ENCODE data around the gene EFR3B.

Gene EFR3B

DNA sequence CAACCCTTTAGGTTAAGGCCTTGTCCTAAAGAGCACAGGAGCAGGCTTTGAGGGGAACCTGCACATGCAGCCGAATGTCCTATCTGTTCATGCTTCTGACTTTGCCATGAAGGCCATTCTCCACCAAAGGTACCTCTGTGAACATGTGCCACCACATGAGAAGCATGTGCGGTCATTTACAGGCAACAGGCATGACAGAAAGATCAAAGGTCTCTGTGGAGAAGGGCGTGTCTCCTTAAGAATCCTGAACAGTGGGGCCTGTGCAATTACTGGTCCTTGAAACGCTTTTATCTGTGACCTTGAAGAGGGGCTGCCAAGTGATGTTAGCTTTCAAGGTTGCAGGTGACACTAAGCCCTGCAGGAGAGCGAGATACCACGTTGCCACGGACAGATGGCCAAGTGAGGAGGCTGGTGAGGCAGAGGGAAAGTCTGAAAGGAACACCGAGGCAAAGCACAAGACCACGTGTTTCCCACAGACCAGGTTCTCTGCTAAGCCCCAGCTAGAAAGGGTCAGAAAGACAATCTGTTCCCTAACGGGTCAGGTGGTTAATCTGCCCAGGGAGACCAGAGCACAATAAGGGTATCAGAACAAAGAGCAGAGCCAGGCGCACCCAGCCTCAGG lies 146.0 kb downstream of the EFR3B start:
- DNase-seq (ENCODE audit: low read depth) = no peak

DNA sequence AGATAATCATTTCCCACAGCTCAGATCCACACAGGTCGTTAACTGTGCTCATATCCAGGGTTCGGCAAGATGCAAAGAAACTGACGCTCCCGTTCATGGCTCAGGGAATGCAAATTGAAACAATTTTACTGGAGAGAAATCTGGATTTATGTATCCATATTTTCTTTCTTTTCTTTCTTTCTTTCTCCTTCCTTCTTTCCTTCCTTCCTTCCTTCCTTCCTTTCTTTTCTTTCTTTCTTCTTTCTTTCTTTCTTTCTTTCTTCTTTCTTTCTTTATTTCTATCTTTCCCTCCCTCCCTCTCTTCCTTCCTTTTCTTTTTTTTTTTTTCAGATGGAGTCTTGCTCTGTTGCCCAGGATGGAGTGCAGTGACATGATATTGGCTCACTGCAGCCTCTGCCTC lies 146.5 kb downstream of the EFR3B start:
- no peak for DNase-seq (ENCODE audit: low read depth)

DNA sequence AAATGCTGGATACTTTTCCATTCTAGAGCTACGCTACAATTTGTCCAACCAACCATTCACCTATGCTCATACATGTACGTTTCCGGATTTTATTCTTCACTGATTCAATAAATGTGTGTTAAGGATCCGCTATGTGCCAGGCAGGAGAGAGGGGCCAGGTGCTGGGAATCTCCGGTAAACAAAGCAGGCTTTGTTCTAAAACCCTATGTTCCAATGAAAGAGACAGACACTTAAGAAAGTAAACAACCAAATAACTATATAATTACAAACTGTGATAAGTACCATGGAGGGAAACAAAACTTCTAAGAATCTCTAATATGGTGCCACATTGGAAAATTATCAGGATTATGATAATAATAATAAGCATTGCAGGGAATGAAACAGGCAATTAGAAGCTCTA lies 148.7 kb downstream of the EFR3B start:
- no peak for DNase-seq (ENCODE audit: low read depth)

DNA sequence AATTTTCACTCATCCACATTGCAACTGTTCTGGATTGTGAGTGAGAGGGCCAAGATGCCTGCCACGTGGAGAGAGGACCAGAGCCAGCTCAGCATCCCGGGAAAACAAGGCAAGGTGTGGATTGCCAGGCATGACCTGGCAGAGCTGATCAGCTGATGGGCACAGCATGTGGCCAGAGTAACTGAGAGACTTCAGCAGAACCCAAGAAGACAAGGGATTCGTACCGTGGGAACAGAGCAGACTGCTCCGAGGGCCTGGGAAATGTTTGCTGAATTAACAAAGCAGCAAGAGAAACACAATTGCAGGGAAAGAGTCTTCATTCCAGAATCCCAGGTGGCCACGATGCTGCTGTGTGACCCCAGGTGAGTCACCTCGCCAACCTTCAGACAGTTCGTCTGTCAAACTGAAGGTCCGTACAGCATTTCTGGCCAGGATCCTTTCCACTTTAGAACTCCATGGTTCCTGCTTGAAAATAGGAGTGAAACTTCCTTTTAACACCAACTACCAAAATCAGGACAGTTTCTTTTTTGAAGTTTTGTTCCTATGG lies 152.8 kb downstream of the EFR3B start:
- no peak for DNase-seq (ENCODE audit: low read depth)

DNA sequence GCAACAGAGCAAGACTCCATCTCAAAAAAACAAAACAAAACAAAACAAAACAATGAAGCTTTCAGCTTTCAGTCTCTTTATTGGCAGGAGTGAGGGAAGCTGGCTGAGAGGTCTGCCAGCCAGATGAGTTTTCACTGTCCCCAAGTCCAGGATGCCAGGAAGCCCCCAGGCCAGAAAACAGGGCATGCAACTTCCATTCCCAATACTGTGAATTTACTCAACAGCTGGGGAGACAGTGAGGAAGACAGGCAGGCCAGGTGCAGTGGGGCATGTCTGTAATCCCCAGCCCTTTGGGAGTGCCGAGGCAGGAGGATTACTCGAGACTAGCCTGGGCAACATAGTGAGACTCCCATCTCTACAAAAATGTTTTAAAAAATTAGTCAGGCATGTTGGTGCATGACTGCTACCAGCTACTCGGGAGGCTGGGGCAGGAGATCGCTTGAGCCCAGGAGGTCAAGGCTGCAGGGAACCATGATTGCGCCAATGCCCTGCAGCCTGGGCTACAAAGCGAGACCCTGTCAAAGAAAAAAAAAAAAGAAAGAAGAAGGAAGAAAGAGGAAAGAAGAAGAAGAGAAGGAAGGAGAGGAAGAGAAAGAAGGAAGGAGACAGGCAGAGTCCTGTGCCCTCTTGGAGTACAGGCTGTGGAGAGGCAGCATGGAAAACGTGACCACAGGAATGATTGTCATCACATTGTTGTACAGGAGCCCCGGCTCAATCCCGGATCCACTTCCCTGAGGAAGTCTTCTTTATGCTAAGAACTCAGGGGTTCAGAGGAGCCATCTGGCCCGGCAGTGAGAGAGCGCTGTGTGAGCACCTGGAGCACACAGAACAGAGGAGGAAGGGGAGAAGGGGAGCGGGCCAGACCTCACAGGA lies 155.7 kb downstream of the EFR3B start:
- DNase-seq (ENCODE audit: low read depth) = no peak

DNA sequence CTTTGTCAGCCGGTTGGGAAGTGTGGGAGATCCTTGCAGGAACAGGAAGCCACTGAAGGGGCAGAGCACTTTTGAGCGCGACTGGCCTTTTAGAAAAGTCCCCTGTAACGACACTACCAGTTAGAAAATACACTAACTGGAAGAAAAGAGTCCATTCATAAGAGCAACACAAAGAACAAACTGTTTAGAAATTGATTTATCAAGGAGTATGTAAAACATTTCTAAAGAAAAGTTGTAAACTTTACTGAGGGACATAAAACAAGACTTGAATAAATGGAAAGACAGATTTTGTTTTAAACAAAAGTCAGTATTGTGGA lies 156.3 kb downstream of the EFR3B start:
- DNase-seq (ENCODE audit: low read depth) = no peak

DNA sequence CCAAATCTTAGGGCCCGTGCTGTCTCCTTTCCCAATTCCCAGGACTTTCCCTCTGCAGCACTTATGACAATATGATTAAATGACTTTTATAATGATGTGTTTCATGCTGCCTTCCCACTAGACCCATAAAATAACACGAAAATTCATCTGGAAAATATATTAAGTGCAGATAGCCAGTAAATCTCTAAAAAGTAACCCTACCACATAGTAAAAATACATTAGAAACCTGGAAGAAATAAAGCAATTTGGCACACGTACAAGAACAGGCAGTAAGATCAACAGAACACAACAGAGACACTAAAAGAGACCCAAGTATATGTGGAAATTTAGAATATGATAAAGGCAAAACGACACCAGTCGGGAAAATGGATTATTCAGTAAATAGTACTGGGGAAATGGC lies 156.7 kb downstream of the EFR3B start:
- DNase-seq (ENCODE audit: low read depth) = no peak

DNA sequence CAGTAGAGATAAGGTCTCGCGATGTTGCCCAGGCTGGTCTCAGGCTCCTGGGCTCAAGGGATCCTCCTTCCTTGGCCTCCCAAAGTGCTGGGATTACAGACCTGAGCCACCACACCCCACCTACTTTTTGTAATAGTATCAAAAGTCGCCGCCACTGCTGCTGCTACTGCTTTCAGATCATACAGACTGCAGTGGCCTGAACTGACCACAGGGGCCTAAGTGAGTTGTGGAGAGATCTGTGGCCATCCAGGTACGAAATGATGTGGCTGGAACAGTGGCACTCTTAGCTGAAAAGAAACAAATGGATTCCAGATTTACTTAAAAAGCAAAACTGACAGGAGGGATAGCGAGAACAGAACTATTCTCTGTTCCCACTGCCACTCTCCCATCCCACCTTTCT lies 159.4 kb downstream of the EFR3B start:
- no peak for DNase-seq (ENCODE audit: low read depth)

DNA sequence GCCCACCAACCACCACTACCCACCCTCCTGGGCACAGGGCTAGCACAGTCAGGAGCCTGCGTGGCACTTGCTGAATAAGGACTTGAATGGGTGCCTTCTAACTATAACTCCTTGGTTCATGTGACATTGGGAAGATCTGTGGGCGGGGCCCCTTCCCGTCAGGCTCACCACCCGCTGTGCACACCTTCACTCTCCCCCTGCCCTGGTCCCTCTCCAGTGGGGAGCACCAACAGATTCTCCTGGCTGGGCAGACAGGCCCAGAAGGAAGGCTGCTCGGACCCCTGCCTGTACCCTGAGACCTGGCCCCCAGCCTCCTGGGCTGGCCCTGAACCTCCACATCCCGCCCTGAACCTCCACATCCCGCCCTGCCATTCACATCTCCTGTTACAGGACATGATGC lies 159.9 kb downstream of the EFR3B start:
- DNase-seq (ENCODE audit: low read depth) = no peak

DNA sequence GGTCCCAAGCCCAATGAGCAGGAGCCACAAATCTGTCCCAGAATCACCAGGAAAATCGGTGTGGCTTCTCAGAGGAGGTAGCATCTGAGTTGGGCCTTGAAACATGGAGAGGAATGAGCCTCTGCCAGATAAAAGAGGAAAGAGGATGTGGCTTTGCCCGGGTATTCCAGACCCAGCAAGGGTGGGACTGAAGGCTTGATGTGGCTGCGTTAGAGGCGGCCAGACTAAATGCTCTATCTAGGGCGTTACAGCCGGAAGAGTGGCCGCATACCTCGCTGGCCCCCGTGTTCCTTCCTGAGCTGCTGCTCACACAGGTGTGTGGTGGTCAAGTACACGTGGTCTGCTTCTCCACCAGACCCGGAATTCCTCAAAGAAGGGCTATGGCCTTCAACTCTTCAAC lies 160.4 kb downstream of the EFR3B start:
- DNase-seq (ENCODE audit: low read depth) = no peak

DNA sequence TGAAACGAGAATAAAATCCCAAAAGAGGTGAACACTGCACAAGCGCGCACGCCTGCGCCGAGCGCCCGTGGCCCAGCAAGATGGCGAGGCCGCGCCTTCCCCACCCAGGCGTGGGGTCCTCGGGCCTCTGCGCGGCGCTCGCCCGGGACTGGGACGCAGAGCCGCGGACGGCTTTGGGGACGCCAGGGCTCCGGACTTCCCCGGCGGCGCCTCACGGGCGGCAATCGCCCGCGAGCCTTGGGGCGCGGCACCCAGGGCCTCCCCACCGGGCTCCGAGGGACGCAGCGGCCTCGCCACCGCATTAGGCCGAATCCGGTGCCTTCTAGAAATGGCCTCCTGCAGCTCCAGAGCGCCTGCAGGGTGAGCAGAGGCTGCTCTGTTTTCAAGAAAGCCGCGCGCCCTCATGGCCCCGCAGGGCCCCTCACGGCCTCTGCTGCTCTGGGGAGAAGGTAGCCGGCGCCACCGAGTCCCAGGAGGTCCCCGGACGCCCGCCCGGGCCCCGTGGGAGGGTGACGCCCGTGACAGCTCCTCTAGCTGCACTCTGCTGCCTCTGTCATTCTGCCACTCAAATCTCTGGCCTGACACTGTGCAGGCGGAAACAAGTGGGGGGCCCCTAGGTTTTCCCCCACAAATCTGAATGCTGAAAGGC lies 162.4 kb downstream of the EFR3B start:
- no peak for DNase-seq (ENCODE audit: low read depth)

DNA sequence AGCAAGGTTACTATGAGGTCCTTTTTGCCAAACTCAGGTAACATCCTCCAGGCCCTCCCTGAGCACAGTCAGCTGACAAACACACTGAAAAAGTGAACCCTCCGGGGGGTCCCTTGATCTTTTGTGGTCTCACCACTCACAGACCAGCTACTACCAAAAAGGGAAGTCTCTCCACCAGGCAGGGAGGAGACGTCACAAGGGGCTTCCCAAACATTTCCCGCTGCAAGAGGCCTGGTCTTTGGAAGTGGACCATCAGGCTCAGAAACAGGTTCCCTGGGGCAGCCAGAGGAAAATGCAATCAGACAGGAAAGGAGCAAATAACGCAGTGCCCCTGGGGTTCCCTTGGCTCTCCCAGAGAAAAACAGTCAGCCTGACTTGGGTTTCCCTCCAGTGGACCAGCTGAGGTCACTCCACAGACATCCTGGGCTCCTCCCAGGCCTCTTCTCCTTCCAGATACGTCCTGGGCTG lies 165.2 kb downstream of the EFR3B start:
- DNase-seq (ENCODE audit: low read depth) = no peak

Data from T-helper 22 cell (primary cell).